ENCODE measurements around the gene DYNLT5.
"Not testable (repeated sequence)": the region's sequence is repeated elsewhere in the genome, so short reads cannot be mapped to it uniquely, and the experiment has no call there.

The DYNLT5 gene

GRCh38 chr1:66732407-66733166, 19.7 kb upstream of the DYNLT5 start:
- H3K36me3 Mint-ChIP-seq = no peaks in the 10 kb centered on the region
- no peak overlapping the region for H3K27ac Mint-ChIP-seq
- peaks cover 2 to 20% of the 10 kb centered on the region in 2 donors for H3K4me1 Mint-ChIP-seq
- no peak overlapping the region for H3K4me3 Mint-ChIP-seq
- ATAC-seq (replicated peaks) (peak; percentile 61 to 67), DNase-seq (no peak)
- peaks cover 16 to 19% of the 10 kb centered on the region in 2 donors for H3K27me3 Mint-ChIP-seq
- peaks cover 2 to 4% of the 10 kb centered on the region in 2 donors for H3K9me3 Mint-ChIP-seq

GRCh38 chr1:66733348-66734017, 18.8 kb upstream of the DYNLT5 start:
- Mint-ChIP-seq H3K36me3 (no peaks in the 10 kb centered on the region), H3K9me3 (peaks cover 2 to 3% of the 10 kb centered on the region in 2 donors), H3K4me3 (no peak overlapping the region), H3K4me1 (peaks cover 2 to 20% of the 10 kb centered on the region in 2 donors), H3K27me3 (peaks cover 16 to 18% of the 10 kb centered on the region in 2 donors), H3K27ac (no peak overlapping the region)
- ATAC-seq (replicated peaks) (no peak), DNase-seq (no peak)

DNA sequence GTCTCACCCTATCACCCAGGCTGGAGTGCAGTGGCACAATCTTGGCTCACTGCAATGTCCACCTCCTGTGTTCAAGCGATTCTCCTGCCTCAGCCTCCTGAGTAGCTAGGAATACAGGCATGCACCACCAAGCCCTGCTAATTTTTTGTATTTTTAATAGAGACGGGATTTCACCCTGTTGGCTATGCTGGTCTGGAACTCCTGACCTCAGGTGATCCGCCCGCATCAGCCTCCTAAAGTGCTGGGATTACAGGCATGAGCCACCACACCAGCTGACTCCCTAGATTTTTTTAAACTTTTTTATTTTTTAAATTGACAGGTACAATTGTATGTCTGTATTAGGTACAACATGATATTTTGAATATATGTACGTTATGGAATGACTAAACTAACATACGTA, 17.7 kb upstream of the DYNLT5 start:
- DNase-seq; H3K36me3 Mint-ChIP-seq; ATAC-seq (replicated peaks); H3K27ac Mint-ChIP-seq; H3K9me3 Mint-ChIP-seq; H3K4me3 Mint-ChIP-seq: not testable (repeated sequence)
- Mint-ChIP-seq H3K27me3 (peaks cover 10 to 11% of the 10 kb centered on the region in 2 donors), H3K4me1 (peaks cover 7 to 21% of the 10 kb centered on the region in 2 donors)

- DNase-seq (no peak), ATAC-seq (replicated peaks) (no peak)
- H3K4me3 Mint-ChIP-seq = no peak overlapping the region
- no peaks in the 10 kb centered on the region for H3K9me3 Mint-ChIP-seq
- no peaks in the 10 kb centered on the region for H3K36me3 Mint-ChIP-seq
- no peaks in the 10 kb centered on the region for H3K27me3 Mint-ChIP-seq
- no peak overlapping the region for H3K27ac Mint-ChIP-seq
- H3K4me1 Mint-ChIP-seq = peaks cover 8 to 18% of the 10 kb centered on the region in 2 donors
Measured at GRCh38 chr1:66737836-66738235, 14.4 kb upstream of the DYNLT5 start.

DNA sequence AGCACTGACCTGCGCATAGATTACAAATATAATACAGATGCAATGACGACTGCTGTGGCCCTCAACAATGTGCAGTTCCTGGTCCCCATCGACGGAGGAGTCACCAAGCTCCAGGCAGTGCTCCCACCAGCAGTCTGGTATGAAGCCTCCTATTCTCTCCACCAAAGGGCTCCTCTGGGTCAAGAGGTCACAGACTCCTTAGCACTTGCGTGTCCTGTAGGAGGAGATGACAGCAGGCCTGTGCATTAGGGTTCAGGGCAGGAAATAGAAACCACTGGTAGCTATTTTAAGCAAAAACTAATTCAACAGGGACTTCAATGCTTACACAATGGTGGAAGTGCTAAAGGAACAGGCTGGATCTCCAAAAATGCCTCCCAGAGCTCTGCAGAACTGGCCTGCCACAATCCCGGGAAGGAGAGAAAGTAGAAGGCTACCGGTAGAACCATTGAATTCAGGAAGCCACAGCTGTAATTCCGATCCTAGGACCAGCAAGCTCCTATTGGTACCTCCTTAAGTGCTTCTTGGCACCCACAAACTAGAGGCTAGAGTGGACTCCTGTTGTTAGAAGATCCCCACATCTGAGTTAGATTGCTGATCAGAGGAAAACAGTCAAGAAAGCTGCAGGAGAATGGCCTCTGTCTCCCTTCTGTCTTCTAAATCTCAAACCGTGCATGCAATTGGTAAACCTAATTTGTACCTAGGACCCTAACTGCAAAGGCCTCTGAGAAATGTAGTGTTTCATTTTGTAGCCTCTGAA, 12.7 kb upstream of the DYNLT5 start:
- Mint-ChIP-seq H3K9me3 (no peaks in the 10 kb centered on the region), H3K36me3 (no peaks in the 10 kb centered on the region), H3K27me3 (no peaks in the 10 kb centered on the region), H3K27ac (no peak overlapping the region), H3K4me3 (no peak overlapping the region), H3K4me1 (peaks cover 8 to 10% of the 10 kb centered on the region in 2 donors)
- DNase-seq (no peak), ATAC-seq (replicated peaks) (peak; percentile 42 to 46)

GRCh38 chr1:66745451-66745850, 6.8 kb upstream of the DYNLT5 start:
- ATAC-seq (replicated peaks) = no peak
- H3K4me3 Mint-ChIP-seq = no peak overlapping the region
- DNase-seq = no peak
- peaks cover 0 to 10% of the 10 kb centered on the region in 2 donors for H3K27me3 Mint-ChIP-seq
- no peak overlapping the region for H3K27ac Mint-ChIP-seq
- H3K4me1 Mint-ChIP-seq = no peaks in the 10 kb centered on the region
- H3K9me3 Mint-ChIP-seq = no peaks in the 10 kb centered on the region
- H3K36me3 Mint-ChIP-seq = no peaks in the 10 kb centered on the region

DNA sequence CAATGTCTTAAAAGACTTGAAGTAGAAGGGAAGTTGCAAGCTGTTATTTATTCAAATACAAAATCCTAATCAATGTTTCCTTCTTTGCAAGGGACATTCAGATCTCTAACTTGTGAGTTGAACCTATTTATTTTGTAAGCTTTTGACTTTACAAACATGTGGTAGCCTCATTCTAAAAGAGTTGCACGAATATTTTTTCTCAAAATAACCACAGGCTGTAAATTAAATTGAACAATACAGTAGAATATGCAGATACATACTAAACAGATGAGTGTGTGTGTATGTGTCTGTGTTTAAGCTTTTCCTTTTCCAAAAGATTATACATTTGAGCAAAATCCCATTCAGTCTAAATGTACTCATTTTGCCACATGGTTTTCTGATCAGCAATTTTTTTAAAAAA, 4.8 kb upstream of the DYNLT5 start:
- H3K4me3 Mint-ChIP-seq = no peak overlapping the region
- H3K9me3 Mint-ChIP-seq = no peaks in the 10 kb centered on the region
- no peaks in the 10 kb centered on the region for H3K36me3 Mint-ChIP-seq
- peaks cover 14 to 24% of the 10 kb centered on the region in 2 donors for H3K27me3 Mint-ChIP-seq
- H3K27ac Mint-ChIP-seq = no peak overlapping the region
- no peak for DNase-seq
- H3K4me1 Mint-ChIP-seq = peaks cover 4 to 7% of the 10 kb centered on the region in 2 donors
- no peak for ATAC-seq (replicated peaks)

- H3K4me1 Mint-ChIP-seq = peaks cover 10 to 14% of the 10 kb centered on the region in 2 donors
- DNase-seq (no peak), ATAC-seq (replicated peaks) (no peak)
- H3K36me3 Mint-ChIP-seq = peaks cover 0 to 3% of the 10 kb centered on the region in 2 donors
- H3K27me3 Mint-ChIP-seq = peaks cover 21 to 32% of the 10 kb centered on the region in 2 donors
- no peaks in the 10 kb centered on the region for H3K9me3 Mint-ChIP-seq
- H3K4me3 Mint-ChIP-seq = no peak overlapping the region
- no peak overlapping the region for H3K27ac Mint-ChIP-seq
Measured at GRCh38 chr1:66750577-66750976, 1.7 kb upstream of the DYNLT5 start.

DNA sequence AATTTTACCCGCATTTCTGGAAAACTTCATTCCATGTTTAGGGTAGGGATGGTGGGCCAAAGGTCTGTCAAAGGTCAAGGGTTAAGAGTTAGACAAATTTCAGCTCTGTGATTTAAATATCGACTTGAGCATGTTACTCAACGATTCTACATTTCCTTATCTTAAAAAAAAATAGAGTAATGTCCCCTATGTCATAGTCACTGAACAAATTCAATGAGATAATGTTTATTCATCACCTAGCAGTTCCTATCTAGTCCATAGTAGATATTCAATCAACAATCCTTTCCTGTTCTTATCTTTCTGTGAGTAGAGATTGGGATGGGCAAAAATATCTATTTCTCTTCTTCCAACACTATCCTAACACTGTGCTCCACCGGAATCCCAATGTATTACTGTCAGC, 1.1 kb upstream of the DYNLT5 start:
- DNase-seq = no peak
- Mint-ChIP-seq H3K36me3 (peaks cover 0 to 3% of the 10 kb centered on the region in 2 donors), H3K4me3 (no peak overlapping the region), H3K27me3 (peaks cover 21 to 32% of the 10 kb centered on the region in 2 donors), H3K27ac (no peak overlapping the region), H3K4me1 (peaks cover 10 to 14% of the 10 kb centered on the region in 2 donors), H3K9me3 (no peaks in the 10 kb centered on the region)
- no peak for ATAC-seq (replicated peaks)

- peaks cover 0 to 3% of the 10 kb centered on the region in 2 donors for H3K36me3 Mint-ChIP-seq
- H3K9me3 Mint-ChIP-seq = no peaks in the 10 kb centered on the region
- H3K4me1 Mint-ChIP-seq = peaks cover 13 to 17% of the 10 kb centered on the region in 2 donors
- ATAC-seq (replicated peaks) (peak in 1 of 2 donors; percentile 27), DNase-seq (no peak)
- H3K27ac Mint-ChIP-seq = no peak overlapping the region
- H3K4me3 Mint-ChIP-seq = peak overlapping the region; percentile 77 to 78
- H3K27me3 Mint-ChIP-seq = peaks cover 21 to 32% of the 10 kb centered on the region in 2 donors
Measured at GRCh38 chr1:66752671-66753371, 562 bp downstream of the DYNLT5 start.

DNA sequence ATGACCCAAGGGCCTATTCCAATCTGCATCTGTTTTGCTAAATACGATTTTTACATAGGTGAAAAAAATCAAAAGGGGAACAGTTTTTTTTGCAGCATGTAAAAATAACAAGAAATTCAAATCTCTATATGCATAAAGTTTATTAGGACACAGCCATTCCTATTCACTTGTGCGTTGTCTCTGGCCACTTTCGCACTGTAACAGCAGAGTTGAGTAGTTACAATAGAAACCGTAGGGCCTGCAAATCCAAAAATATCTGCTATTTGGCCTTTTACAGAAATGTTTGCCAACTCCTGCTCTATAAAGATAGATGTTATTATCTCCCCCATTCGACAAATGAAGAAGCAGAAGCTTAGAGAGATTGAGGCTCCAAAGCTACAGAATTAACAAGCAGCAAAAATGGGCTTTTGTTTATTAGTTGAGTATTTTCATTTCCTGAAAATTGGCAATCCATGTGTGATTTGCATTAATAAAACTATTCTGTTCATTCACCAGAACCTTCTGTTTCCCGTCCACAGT, 5.5 kb downstream of the DYNLT5 start:
- DNase-seq (no peak), ATAC-seq (replicated peaks) (peak in 1 of 2 donors; percentile 16)
- H3K4me3 Mint-ChIP-seq = no peak overlapping the region
- H3K9me3 Mint-ChIP-seq = no peaks in the 10 kb centered on the region
- H3K27ac Mint-ChIP-seq = no peak overlapping the region
- H3K36me3 Mint-ChIP-seq = peaks cover 0 to 3% of the 10 kb centered on the region in 2 donors
- H3K4me1 Mint-ChIP-seq = peaks cover 12 to 14% of the 10 kb centered on the region in 2 donors
- H3K27me3 Mint-ChIP-seq = peaks cover 4 to 5% of the 10 kb centered on the region in 2 donors

- H3K27ac Mint-ChIP-seq = no peak overlapping the region
- no peaks in the 10 kb centered on the region for H3K9me3 Mint-ChIP-seq
- H3K4me3 Mint-ChIP-seq = no peak overlapping the region
- ATAC-seq (replicated peaks) (peak; percentile 88 to 97), DNase-seq (no peak)
- peaks cover 9% of the 10 kb centered on the region in 2 donors for H3K4me1 Mint-ChIP-seq
- no peaks in the 10 kb centered on the region for H3K36me3 Mint-ChIP-seq
- peaks cover 0 to under 1% of the 10 kb centered on the region in 2 donors for H3K27me3 Mint-ChIP-seq
Measured at GRCh38 chr1:66758241-66758755, 6.0 kb downstream of the DYNLT5 start.

DNA sequence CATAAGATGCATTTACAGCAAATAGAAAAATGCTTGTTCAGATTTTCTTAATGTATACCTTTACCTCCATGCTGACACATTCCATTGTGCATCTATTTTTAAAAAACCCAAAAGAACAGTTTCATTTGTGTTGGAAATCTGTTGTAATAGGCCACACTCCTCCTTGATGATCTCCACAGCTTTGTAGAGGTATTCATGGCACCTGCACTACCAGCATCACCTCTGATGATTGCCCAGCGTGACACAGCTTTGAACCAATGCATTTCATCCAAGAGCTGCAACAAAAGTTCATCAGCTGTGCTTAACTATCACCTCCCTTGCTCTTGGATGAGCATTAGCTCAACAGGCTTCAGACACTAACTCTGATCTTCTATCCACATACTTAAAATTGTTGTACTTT, 8.2 kb downstream of the DYNLT5 start:
- Mint-ChIP-seq H3K27ac (no peak overlapping the region), H3K36me3 (no peaks in the 10 kb centered on the region), H3K4me1 (peaks cover 9% of the 10 kb centered on the region in 2 donors), H3K27me3 (no peaks in the 10 kb centered on the region), H3K4me3 (no peak overlapping the region), H3K9me3 (no peaks in the 10 kb centered on the region)
- DNase-seq (no peak), ATAC-seq (replicated peaks) (no peak)
